Cardiac muscle cell (in vitro differentiated cells and primary cell): ENCODE data around the gene RAD9A. TPM values are rescaled to one million over a fixed set of nuclear protein-coding genes. Genes with fewer than 3 reads are reported as not detected.
A peak's percentile ranks its signal among the peaks of the same experiment; 100 is the strongest.

Experiments
- DNase-seq, 2 donors: peaks; one replicate each; pipeline versions ENCODE4 v3.0.0 to v3.0.0-alpha.2; 2010 to 2017; ENCODE audit warnings: low read depth in 1 of 2, low spot score in 1 of 2
- H3K27ac ChIP-seq: fragments of 200-600 bp; sonication (generic); 2 replicates; pipeline ENCODE4 v1.5.1; 2016
- H3K27me3 ChIP-seq: fragments of 200-600 bp; sonication (generic); 2 replicates; pipeline ENCODE4 v1.6.0; 2016; ENCODE audit warnings: control low read depth
- H3K36me3 ChIP-seq: fragments of 200-600 bp; sonication (generic); 2 replicates; pipeline ENCODE4 v1.5.1; 2016; ENCODE audit warnings: control low read depth
- H3K4me1 ChIP-seq: fragments of 200-600 bp; sonication (generic); 2 replicates; pipeline ENCODE4 v1.8.1; 2017; ENCODE audit warnings: low read depth, mild to moderate bottlenecking, mixed run types
- H3K4me3 ChIP-seq: fragments of 200-600 bp; sonication (generic); 2 replicates; pipeline ENCODE4 v1.5.1; 2016; ENCODE audit warnings: mild to moderate bottlenecking
- H3K9me3 ChIP-seq: fragments of 200-600 bp; sonication (generic); 2 replicates; pipeline ENCODE4 v1.5.1; 2017; ENCODE audit warnings: low read depth, mild to moderate bottlenecking, control low read depth
- CTCF ChIP-seq: IDR thresholded peaks from 2 replicates; pipeline ENCODE4 v1.5.1; 2012; ENCODE audit warnings: low read depth, mild to moderate bottlenecking, low read length
- polyA plus RNA-seq: library from polyadenylated mRNA; unstranded; fragments of >200 nt; fragmentation: Nextera tagmentation; extraction: Ambion mirVana; gene quantifications from 2 replicates; pipeline ENCODE4 v1.2.1, GENCODE V29; 2016
- total RNA-seq: library from RNA; depleted of rRNA; stranded (reverse); fragments of >200 nt; gene quantifications from 2 replicates; pipeline ENCODE4 v1.2.3, GENCODE V29; 2016

The RAD9A gene
- total and polyA plus RNA-seq, 2 experiments from 2014 or later, result 22.2 to 27.5 TPM

- Histone ChIP-seq H3K27ac (no peak overlapping the region), H3K4me1 (no peaks in the 10 kb centered on the region), H3K36me3 (no peaks in the 10 kb centered on the region), H3K9me3 (no peaks in the 10 kb centered on the region), H3K27me3 (peaks cover 37% of the 10 kb centered on the region), H3K4me3 (no peak overlapping the region)
- no peak for TF ChIP-seq CTCF
- DNase-seq, result no peak
Observed at GRCh38 chr11:67379061-67380058, 12.4 kb upstream of the RAD9A start.

GRCh38 chr11:67381244-67381972, 10.4 kb upstream of the RAD9A start:
- no peaks in the 10 kb centered on the region for H3K4me1 ChIP-seq
- no peak for TF ChIP-seq CTCF
- no peaks in the 10 kb centered on the region for H3K36me3 ChIP-seq
- H3K27ac ChIP-seq, result no peak overlapping the region
- no peaks in the 10 kb centered on the region for H3K9me3 ChIP-seq
- no peak for DNase-seq
- H3K4me3 ChIP-seq, result no peak overlapping the region
- peaks cover 27% of the 10 kb centered on the region for H3K27me3 ChIP-seq

GRCh38 chr11:67382276-67383136, 9.3 kb upstream of the RAD9A start:
- Histone ChIP-seq H3K4me3 (no peak overlapping the region), H3K4me1 (no peaks in the 10 kb centered on the region), H3K27me3 (peaks cover 16% of the 10 kb centered on the region), H3K27ac (no peak overlapping the region), H3K9me3 (no peaks in the 10 kb centered on the region), H3K36me3 (no peaks in the 10 kb centered on the region)
- TF ChIP-seq CTCF, result peak; percentile 99
- DNase-seq, result peak; percentile 80 to 82

- Histone ChIP-seq H3K4me1 (no peaks in the 10 kb centered on the region), H3K27me3 (peaks cover 13% of the 10 kb centered on the region), H3K4me3 (no peak overlapping the region), H3K27ac (no peak overlapping the region), H3K9me3 (no peaks in the 10 kb centered on the region), H3K36me3 (no peaks in the 10 kb centered on the region)
- peak in 1 of 2 donors; percentile 51 for DNase-seq
- no peak for TF ChIP-seq CTCF
Observed at GRCh38 chr11:67384851-67385366, 6.9 kb upstream of the RAD9A start.

GRCh38 chr11:67387069-67387468, 4.7 kb upstream of the RAD9A start:
- Histone ChIP-seq H3K27ac (no peak overlapping the region), H3K36me3 (no peaks in the 10 kb centered on the region), H3K4me1 (peaks cover 6% of the 10 kb centered on the region), H3K4me3 (no peak overlapping the region), H3K9me3 (no peaks in the 10 kb centered on the region), H3K27me3 (peaks cover 13% of the 10 kb centered on the region)
- DNase-seq, result no peak
- no peak for TF ChIP-seq CTCF
